Calu3 (cell line): ENCODE measurements around the gene TRAF3. TPM values are rescaled to one million over a fixed set of nuclear protein-coding genes. Genes with fewer than 3 reads are reported as not detected.
"Not testable (repeated sequence)": the region's sequence is repeated elsewhere in the genome, so short reads cannot be mapped to it uniquely, and the experiment has no call there.

Source experiments
- BruUV-seq: library from RNA; stranded (reverse); fragments of 400-500 nt; replicated peaks from 2 replicates; lab custom pipeline; 2021; lab: Mats Ljungman, UMichigan
- CTCF ChIA-PET: fragments of 300-600 bp; sonication (Branson Sonifier 250); formaldehyde crosslinking; loops from one replicate; lab custom pipeline; 2022; ENCODE audit warnings: antibody characterized with exemption; lab: Charles Lee
- DNase-seq: peaks from one replicate; pipeline ENCODE4 v3.0.0; 2022
- H3K27ac Mint-ChIP-seq: one replicate; pipeline ENCODE4 v1.8.0; 2022; ENCODE audit warnings: mixed read lengths; ENCODE audit not compliant: unreplicated experiment
- H3K27me3 Mint-ChIP-seq: one replicate; pipeline ENCODE4 v1.8.0; 2022; ENCODE audit warnings: mixed read lengths; ENCODE audit not compliant: unreplicated experiment
- H3K36me3 Mint-ChIP-seq: one replicate; pipeline ENCODE4 v1.8.0; 2022; ENCODE audit warnings: mild to moderate bottlenecking, moderate library complexity, mixed read lengths; ENCODE audit not compliant: insufficient read depth, unreplicated experiment
- H3K4me1 Mint-ChIP-seq: one replicate; pipeline ENCODE4 v1.8.0; 2022; ENCODE audit warnings: mild to moderate bottlenecking, low read depth, mixed read lengths; ENCODE audit not compliant: unreplicated experiment
- H3K4me3 Mint-ChIP-seq: one replicate; pipeline ENCODE4 v1.8.0; 2022; ENCODE audit warnings: mild to moderate bottlenecking, low read depth, moderate library complexity, mixed read lengths; ENCODE audit not compliant: unreplicated experiment
- H3K9me3 Mint-ChIP-seq: one replicate; pipeline ENCODE4 v1.8.0; 2022; ENCODE audit warnings: low read depth, mixed read lengths; ENCODE audit not compliant: unreplicated experiment
- CTCF ChIP-seq: fragments of 200-600 bp; IDR thresholded peaks from one replicate; pipeline ENCODE4 v1.8.0; 2022; ENCODE audit warnings: antibody characterized with exemption; ENCODE audit not compliant: unreplicated experiment
- intact Hi-C: fragments of 100-400 bp; cut with micrococcal nuclease; formaldehyde crosslinking; loops from one replicate; pipeline ENCODE4 v1.10.0; 2022; ENCODE audit not compliant: unreplicated experiment
- total RNA-seq: library from RNA; stranded (reverse); gene quantifications from 2 replicates; pipeline ENCODE4 v1.2.3, GENCODE V29; 2022

TRAF3 gene
- total RNA-seq, 1 experiment from 2014 or later: 24.2 TPM

GRCh38 chr14:102831163-102831804 lies 54.0 kb downstream of the TRAF3 start:
- Mint-ChIP-seq H3K4me3 (no peak overlapping the region), H3K9me3 (no peaks in the 10 kb centered on the region), H3K36me3 (peaks cover 11% of the 10 kb centered on the region), H3K4me1 (peaks cover under 1% of the 10 kb centered on the region), H3K27me3 (no peaks in the 10 kb centered on the region), H3K27ac (no peak overlapping the region)
- CTCF ChIA-PET: interaction anchor here (0.7 kb wide), 1 partner anchor 626 kb away, joined by 3 read pairs; no protein-coding TSS in a partner anchor
- intact Hi-C loops: no loop called here
- BruUV-seq: no TSS peak
- no peak for TF ChIP-seq CTCF
- DNase-seq: no peak

GRCh38 chr14:102833341-102833740 lies 56.1 kb downstream of the TRAF3 start:
- Mint-ChIP-seq H3K36me3 (peaks cover 11% of the 10 kb centered on the region), H3K27me3 (no peaks in the 10 kb centered on the region), H3K9me3 (no peaks in the 10 kb centered on the region), H3K27ac (no peak overlapping the region), H3K4me3 (no peak overlapping the region), H3K4me1 (no peaks in the 10 kb centered on the region)
- no TSS peak for BruUV-seq
- TF ChIP-seq CTCF: no peak
- CTCF ChIA-PET: no interaction called here
- intact Hi-C loops: no loop called here
- no peak for DNase-seq

GRCh38 chr14:102833991-102834390 lies 56.7 kb downstream of the TRAF3 start:
- H3K36me3 Mint-ChIP-seq: peaks cover 11% of the 10 kb centered on the region
- H3K27ac Mint-ChIP-seq: no peak overlapping the region
- intact Hi-C loops: no loop called here
- no peak overlapping the region for H3K4me3 Mint-ChIP-seq
- CTCF ChIA-PET: no interaction called here
- no peak for TF ChIP-seq CTCF
- BruUV-seq: no TSS peak
- H3K4me1 Mint-ChIP-seq: no peaks in the 10 kb centered on the region
- H3K27me3 Mint-ChIP-seq: no peaks in the 10 kb centered on the region
- no peaks in the 10 kb centered on the region for H3K9me3 Mint-ChIP-seq
- DNase-seq: no peak

GRCh38 chr14:102835959-102836358 lies 58.7 kb downstream of the TRAF3 start:
- no peak for DNase-seq
- Mint-ChIP-seq H3K4me3 (no peak overlapping the region), H3K9me3 (no peaks in the 10 kb centered on the region), H3K27ac (no peak overlapping the region), H3K4me1 (no peaks in the 10 kb centered on the region), H3K36me3 (peaks cover 5% of the 10 kb centered on the region), H3K27me3 (no peaks in the 10 kb centered on the region)
- CTCF ChIA-PET: no interaction called here
- no TSS peak for BruUV-seq
- intact Hi-C loops: no loop called here
- no peak for TF ChIP-seq CTCF

- H3K27ac Mint-ChIP-seq, H3K9me3 Mint-ChIP-seq, H3K36me3 Mint-ChIP-seq, H3K27me3 Mint-ChIP-seq, DNase-seq, BruUV-seq, intact Hi-C loops, H3K4me1 Mint-ChIP-seq, H3K4me3 Mint-ChIP-seq: not testable (repeated sequence)
- CTCF ChIA-PET: interaction anchor here (0.6 to 0.7 kb wide), 2 partner anchors 207 to 459 kb away, joined by 3 to 6 read pairs; no protein-coding TSS in a partner anchor
Measured at GRCh38 chr14:102837120-102837519, 59.9 kb downstream of the TRAF3 start.
